GM21526 (cell line): ENCODE data around the gene RPUSD4.

ENCODE experiments used
- ATAC-seq: cut with Tn5 transposase; IDR thresholded peaks from one replicate; pipeline ENCODE4 v1.9.1; 2021; ENCODE audit warnings: moderate library complexity; ENCODE audit not compliant: unreplicated experiment, low FRiP score

The RPUSD4 gene

GRCh38 chr11:126214441-126214840, 3.0 kb upstream of the RPUSD4 start:
- ATAC-seq = no peak

DNA sequence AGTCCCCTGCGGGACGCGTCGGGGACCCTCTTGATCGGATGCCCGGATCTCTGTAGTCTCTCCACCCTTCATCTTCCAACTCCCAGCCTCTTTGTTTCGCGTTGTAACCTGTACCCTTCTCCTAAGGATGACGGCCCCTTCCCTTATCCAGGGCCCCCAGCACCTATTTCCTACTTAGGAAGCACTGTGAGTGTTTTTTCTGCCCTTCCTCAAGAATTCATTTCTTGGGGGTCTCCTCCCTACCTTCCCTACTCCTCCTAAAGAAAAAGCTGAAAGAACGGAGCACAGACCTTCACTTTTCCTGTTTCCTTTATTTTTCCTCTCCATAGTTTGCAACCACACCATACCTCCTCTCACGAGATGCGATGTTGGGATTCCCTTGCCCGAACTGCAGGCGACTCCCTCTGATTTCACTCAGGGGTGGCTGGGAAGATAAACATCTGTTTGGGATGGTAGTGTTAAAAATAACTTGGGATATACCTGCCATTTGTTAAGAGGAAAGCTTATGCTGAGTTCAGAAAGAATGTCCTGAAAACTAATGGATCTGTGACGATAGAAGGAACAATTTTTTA, 725 bp upstream of the RPUSD4 start:
- no peak for ATAC-seq

DNA sequence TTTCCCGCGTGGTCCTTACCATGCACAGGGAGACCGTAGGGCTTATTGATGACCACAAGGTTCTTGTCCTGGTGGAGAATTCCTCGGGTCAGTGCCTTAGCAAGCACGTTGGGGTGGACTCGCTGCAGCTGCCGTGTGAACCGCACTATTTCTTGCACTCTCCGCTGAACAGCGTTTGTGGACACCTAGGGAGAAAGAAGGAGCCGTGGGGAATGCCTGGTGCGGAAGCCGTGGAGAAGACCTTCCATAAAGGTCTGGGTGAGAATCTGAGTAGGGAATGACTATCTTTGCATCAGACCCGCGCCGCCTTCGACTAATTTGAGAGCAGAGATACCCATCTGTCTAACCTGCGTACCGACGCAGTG, 597 bp downstream of the RPUSD4 start:
- no peak for ATAC-seq

GRCh38 chr11:126207896-126208295, 3.6 kb downstream of the RPUSD4 start:
- no peak for ATAC-seq

GRCh38 chr11:126205359-126205758, 6.1 kb downstream of the RPUSD4 start:
- no peak for ATAC-seq

GRCh38 chr11:126202646-126203359, 8.6 kb downstream of the RPUSD4 start:
- no peak for ATAC-seq

GRCh38 chr11:126198648-126199047, 12.8 kb downstream of the RPUSD4 start:
- ATAC-seq = no peak

DNA sequence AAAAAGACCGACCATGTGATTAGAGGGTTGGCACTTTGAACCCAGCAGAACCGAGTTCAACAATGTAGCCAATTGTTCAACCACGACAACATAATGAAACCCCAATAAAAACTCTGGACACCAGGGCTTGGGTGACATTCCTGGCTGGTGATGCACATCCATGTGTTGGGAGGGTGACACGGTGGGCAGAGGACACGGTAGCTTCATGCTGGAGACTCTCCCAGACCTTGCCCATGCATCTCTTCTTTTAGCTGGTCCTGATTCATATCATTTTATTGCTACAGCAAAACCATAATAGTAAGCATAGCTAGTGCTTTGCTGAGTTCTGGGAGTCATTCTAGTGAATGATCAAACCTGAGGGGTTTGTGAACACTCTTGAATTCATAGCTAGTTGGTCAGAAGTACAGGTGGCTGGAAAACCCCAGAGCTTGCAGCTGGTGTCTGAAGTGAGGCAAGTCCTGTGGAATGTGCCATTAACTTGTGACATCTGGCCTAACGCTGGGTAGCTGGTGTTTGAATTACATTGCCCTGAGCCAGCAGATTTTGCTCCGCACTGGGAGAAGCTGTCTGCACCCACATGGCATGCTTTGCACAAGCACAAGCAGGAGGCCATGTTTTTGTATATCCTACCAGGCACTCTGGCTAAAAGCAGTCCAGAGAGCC, 14.0 kb downstream of the RPUSD4 start:
- no peak for ATAC-seq

DNA sequence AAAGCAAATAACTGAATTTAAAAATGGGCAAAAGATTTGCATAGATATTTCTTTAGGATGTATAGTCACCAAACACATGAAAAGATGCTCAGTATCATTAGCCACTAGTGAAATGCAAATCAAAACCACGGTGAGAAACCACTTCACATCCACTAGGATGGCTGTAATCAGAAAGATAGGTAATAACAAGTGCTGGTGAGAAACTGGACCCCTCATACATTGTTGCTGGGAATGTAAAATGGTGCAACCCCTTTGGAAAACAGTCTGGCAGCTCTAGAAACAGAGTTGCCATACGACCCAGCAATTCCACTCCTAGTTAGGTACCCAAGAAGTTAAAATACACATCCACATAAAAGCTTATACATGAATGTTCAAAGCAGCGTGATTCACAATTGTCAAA, 16.3 kb downstream of the RPUSD4 start:
- no peak for ATAC-seq

DNA sequence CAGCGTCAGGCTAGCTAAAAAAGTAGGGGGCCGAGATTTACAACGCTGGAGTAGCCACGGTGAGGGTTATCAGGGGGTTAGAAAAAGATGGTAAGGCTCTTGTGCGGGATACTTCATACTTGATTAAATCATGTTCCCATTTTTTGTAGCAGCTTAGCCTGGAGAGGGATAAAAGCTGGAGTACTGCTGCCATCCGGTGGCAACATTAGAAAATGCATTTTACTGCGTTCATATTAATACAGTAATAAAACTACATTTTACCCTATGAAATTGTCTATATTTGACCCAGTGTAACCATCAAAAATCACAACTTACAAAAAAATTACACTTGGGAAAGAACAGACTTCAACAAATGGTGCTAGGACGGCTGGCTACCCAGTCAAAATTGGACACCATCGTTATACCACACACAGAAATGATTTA, 17.3 kb downstream of the RPUSD4 start:
- ATAC-seq = no peak

GRCh38 chr11:126193038-126193478, 18.4 kb downstream of the RPUSD4 start:
- no peak for ATAC-seq

- ATAC-seq = no peak
These were observed 19.1 kb downstream of the RPUSD4 start for GRCh38 chr11:126192361-126192760.

DNA sequence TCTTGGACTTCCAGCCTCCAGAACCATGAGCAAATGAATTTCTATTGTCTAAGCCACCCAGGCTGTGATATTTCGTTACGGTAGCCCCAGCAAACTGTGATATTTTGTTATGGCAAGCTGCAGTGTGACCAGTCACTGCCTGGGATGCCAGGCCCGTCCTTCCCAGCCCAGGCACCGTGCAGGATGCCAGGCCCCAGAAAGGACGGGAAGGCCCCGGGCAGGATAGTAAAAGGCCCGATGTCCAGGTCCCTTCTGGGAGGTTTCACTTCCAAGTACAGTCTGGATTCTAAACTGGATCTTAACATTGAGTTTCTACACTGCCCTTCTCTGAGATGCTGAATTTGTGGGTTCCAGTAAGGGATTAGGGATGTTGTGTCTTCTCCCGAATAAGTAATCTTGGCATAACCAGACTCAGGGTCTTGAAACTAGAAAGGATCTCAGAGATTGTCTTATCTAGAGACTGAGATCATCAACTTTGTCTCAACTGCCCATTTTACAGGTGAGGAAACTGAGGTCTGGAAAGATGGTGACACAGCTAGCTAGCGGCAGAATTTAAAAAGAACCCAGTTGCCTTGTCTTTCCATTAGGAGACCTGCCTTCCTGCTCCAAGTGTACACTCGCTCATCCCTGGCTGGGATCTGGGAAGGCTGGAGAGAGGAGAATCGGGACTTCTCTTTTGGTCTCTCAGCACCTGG, 19.9 kb downstream of the RPUSD4 start:
- ATAC-seq = no peak

DNA sequence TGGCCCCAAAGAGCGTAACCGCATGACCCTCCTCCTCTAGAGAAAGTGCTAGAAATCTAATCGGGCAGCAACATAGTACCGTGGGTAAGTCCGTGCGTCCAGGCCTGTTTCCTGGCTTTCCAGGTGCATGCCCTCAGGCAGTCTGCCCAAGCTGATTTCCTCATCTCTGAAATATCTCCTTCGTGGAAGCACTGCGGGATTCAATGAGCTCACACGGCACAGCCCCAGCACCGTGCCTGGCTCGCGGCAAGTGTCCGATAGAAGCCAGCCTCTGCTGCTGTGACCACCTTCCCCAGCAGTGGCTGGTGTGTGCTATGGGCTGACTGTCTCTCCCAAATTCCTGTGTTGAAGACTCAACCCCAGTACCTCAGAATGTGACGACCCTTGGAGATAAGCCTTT, 20.7 kb downstream of the RPUSD4 start:
- ATAC-seq = no peak

GRCh38 chr11:126189109-126189929, 22.1 kb downstream of the RPUSD4 start:
- ATAC-seq = peak; percentile 86

GRCh38 chr11:126188332-126189108, 22.9 kb downstream of the RPUSD4 start:
- peak; percentile 76 for ATAC-seq

- ATAC-seq = no peak
These were observed 24.5 kb downstream of the RPUSD4 start for GRCh38 chr11:126186708-126187529.

GRCh38 chr11:126186025-126186698, 25.3 kb downstream of the RPUSD4 start:
- ATAC-seq = no peak
